ENCODE measurements around the gene NPAS3. TPM values are rescaled to one million over a fixed set of nuclear protein-coding genes. Genes with fewer than 3 reads are reported as not detected.

NPAS3 gene
- total and polyA plus RNA-seq, 2 donors = 1.0 to 1.2 TPM

- 100% methylated on average over 1 of the region's 1 CpG for WGBS
- no peak for DNase-seq (ENCODE audit: low read depth in 6 of 9, low spot score in 9 of 9)
- H3K4me1 ChIP-seq (ENCODE audit: control insufficient read depth in 2 of 2, insufficient read depth in 2 of 2, low read length in 2 of 2) = no peaks in the 10 kb centered on the region
Observed at GRCh38 chr14:33404964-33405574, 466.4 kb downstream of the NPAS3 start.

GRCh38 chr14:33406766-33407165, 468.1 kb downstream of the NPAS3 start:
- Histone ChIP-seq H3K27ac (ENCODE audit: low read depth in 1 of 2, low read length in 1 of 2) (no peak overlapping the region), H3K27me3 (ENCODE audit: control insufficient read depth in 2 of 2, insufficient read depth in 1 of 2, low read length in 1 of 2) (no peaks in the 10 kb centered on the region), H3K9me3 (ENCODE audit: control insufficient read depth in 2 of 2, insufficient read depth in 1 of 2, low read length in 1 of 2) (no peaks in the 10 kb centered on the region), H3K36me3 (ENCODE audit: control insufficient read depth in 2 of 2, insufficient read depth in 2 of 2, low read length in 1 of 2) (no peaks in the 10 kb centered on the region), H3K4me3 (ENCODE audit: low read length in 2 of 2) (no peak overlapping the region), H3K4me1 (ENCODE audit: control insufficient read depth in 2 of 2, insufficient read depth in 2 of 2, low read length in 2 of 2) (no peaks in the 10 kb centered on the region)
- WGBS = 96% methylated on average over 2 of the region's 2 CpGs
- DNase-seq (ENCODE audit: low read depth in 6 of 9, low spot score in 9 of 9) = no peak

More at GRCh38 chr14:33404964-33405574, 466.4 kb downstream of the NPAS3 start:
- Histone ChIP-seq H3K27me3 (ENCODE audit: control insufficient read depth in 2 of 2, insufficient read depth in 1 of 2, low read length in 1 of 2) (no peaks in the 10 kb centered on the region), H3K27ac (ENCODE audit: low read depth in 1 of 2, low read length in 1 of 2) (no peak overlapping the region), H3K9me3 (ENCODE audit: control insufficient read depth in 2 of 2, insufficient read depth in 1 of 2, low read length in 1 of 2) (no peaks in the 10 kb centered on the region), H3K4me3 (ENCODE audit: low read length in 2 of 2) (no peak overlapping the region), H3K36me3 (ENCODE audit: control insufficient read depth in 2 of 2, insufficient read depth in 2 of 2, low read length in 1 of 2) (no peaks in the 10 kb centered on the region)

- no peak for DNase-seq (ENCODE audit: low read depth in 6 of 9, low spot score in 9 of 9)
- no peaks in the 10 kb centered on the region for H3K4me1 ChIP-seq (ENCODE audit: control insufficient read depth in 2 of 2, insufficient read depth in 2 of 2, low read length in 2 of 2)
- H3K27me3 ChIP-seq (ENCODE audit: control insufficient read depth in 2 of 2, insufficient read depth in 1 of 2, low read length in 1 of 2) = no peaks in the 10 kb centered on the region
- H3K9me3 ChIP-seq (ENCODE audit: control insufficient read depth in 2 of 2, insufficient read depth in 1 of 2, low read length in 1 of 2) = no peaks in the 10 kb centered on the region
- 91% methylated on average over 2 of the region's 2 CpGs for WGBS
- H3K36me3 ChIP-seq (ENCODE audit: control insufficient read depth in 2 of 2, insufficient read depth in 2 of 2, low read length in 1 of 2) = no peaks in the 10 kb centered on the region
- H3K4me3 ChIP-seq (ENCODE audit: low read length in 2 of 2) = no peak overlapping the region
- H3K27ac ChIP-seq (ENCODE audit: low read depth in 1 of 2, low read length in 1 of 2) = no peak overlapping the region
Observed at GRCh38 chr14:33408291-33408690, 469.6 kb downstream of the NPAS3 start.

- Histone ChIP-seq H3K36me3 (ENCODE audit: control insufficient read depth in 2 of 2, insufficient read depth in 2 of 2, low read length in 1 of 2) (no peaks in the 10 kb centered on the region), H3K27me3 (ENCODE audit: control insufficient read depth in 2 of 2, insufficient read depth in 1 of 2, low read length in 1 of 2) (no peaks in the 10 kb centered on the region), H3K27ac (ENCODE audit: low read depth in 1 of 2, low read length in 1 of 2) (no peak overlapping the region), H3K9me3 (ENCODE audit: control insufficient read depth in 2 of 2, insufficient read depth in 1 of 2, low read length in 1 of 2) (no peaks in the 10 kb centered on the region), H3K4me3 (ENCODE audit: low read length in 2 of 2) (no peak overlapping the region), H3K4me1 (ENCODE audit: control insufficient read depth in 2 of 2, insufficient read depth in 2 of 2, low read length in 2 of 2) (no peaks in the 10 kb centered on the region)
- DNase-seq (ENCODE audit: low read depth in 6 of 9, low spot score in 9 of 9) = no peak
Observed at GRCh38 chr14:33412450-33412849, 473.8 kb downstream of the NPAS3 start.

- no peak for DNase-seq (ENCODE audit: low read depth in 6 of 9, low spot score in 9 of 9)
Observed at GRCh38 chr14:33413381-33413780, 474.7 kb downstream of the NPAS3 start.

GRCh38 chr14:33414041-33414440, 475.4 kb downstream of the NPAS3 start:
- Histone ChIP-seq H3K4me1 (ENCODE audit: control insufficient read depth in 2 of 2, insufficient read depth in 2 of 2, low read length in 2 of 2) (no peaks in the 10 kb centered on the region), H3K27me3 (ENCODE audit: control insufficient read depth in 2 of 2, insufficient read depth in 1 of 2, low read length in 1 of 2) (no peaks in the 10 kb centered on the region), H3K9me3 (ENCODE audit: control insufficient read depth in 2 of 2, insufficient read depth in 1 of 2, low read length in 1 of 2) (no peaks in the 10 kb centered on the region), H3K27ac (ENCODE audit: low read depth in 1 of 2, low read length in 1 of 2) (no peak overlapping the region), H3K36me3 (ENCODE audit: control insufficient read depth in 2 of 2, insufficient read depth in 2 of 2, low read length in 1 of 2) (no peaks in the 10 kb centered on the region), H3K4me3 (ENCODE audit: low read length in 2 of 2) (no peak overlapping the region)
- peak in 1 of 9 donors; percentile 28 for DNase-seq (ENCODE audit: low read depth in 6 of 9, low spot score in 9 of 9)
- WGBS = 15% methylated on average over 3 of the region's 3 CpGs

More at GRCh38 chr14:33413381-33413780, 474.7 kb downstream of the NPAS3 start:
- Histone ChIP-seq H3K4me1 (ENCODE audit: control insufficient read depth in 2 of 2, insufficient read depth in 2 of 2, low read length in 2 of 2) (no peaks in the 10 kb centered on the region), H3K9me3 (ENCODE audit: control insufficient read depth in 2 of 2, insufficient read depth in 1 of 2, low read length in 1 of 2) (no peaks in the 10 kb centered on the region), H3K27me3 (ENCODE audit: control insufficient read depth in 2 of 2, insufficient read depth in 1 of 2, low read length in 1 of 2) (no peaks in the 10 kb centered on the region), H3K36me3 (ENCODE audit: control insufficient read depth in 2 of 2, insufficient read depth in 2 of 2, low read length in 1 of 2) (no peaks in the 10 kb centered on the region), H3K4me3 (ENCODE audit: low read length in 2 of 2) (no peak overlapping the region), H3K27ac (ENCODE audit: low read depth in 1 of 2, low read length in 1 of 2) (no peak overlapping the region)
- WGBS = 46% methylated on average over 5 of the region's 5 CpGs

GRCh38 chr14:33420051-33420627, 481.5 kb downstream of the NPAS3 start:
- DNase-seq (ENCODE audit: low read depth in 6 of 9, low spot score in 9 of 9) = no peak
- 96% methylated on average over 1 of the region's 1 CpG for WGBS
- H3K4me3 ChIP-seq (ENCODE audit: low read length in 2 of 2) = no peak overlapping the region

GRCh38 chr14:33430414-33431035, 491.8 kb downstream of the NPAS3 start:
- Histone ChIP-seq H3K4me3 (ENCODE audit: low read length in 2 of 2) (no peak overlapping the region), H3K27me3 (ENCODE audit: control insufficient read depth in 2 of 2, insufficient read depth in 1 of 2, low read length in 1 of 2) (no peaks in the 10 kb centered on the region), H3K27ac (ENCODE audit: low read depth in 1 of 2, low read length in 1 of 2) (no peak overlapping the region), H3K36me3 (ENCODE audit: control insufficient read depth in 2 of 2, insufficient read depth in 2 of 2, low read length in 1 of 2) (no peaks in the 10 kb centered on the region), H3K9me3 (ENCODE audit: control insufficient read depth in 2 of 2, insufficient read depth in 1 of 2, low read length in 1 of 2) (no peaks in the 10 kb centered on the region), H3K4me1 (ENCODE audit: control insufficient read depth in 2 of 2, insufficient read depth in 2 of 2, low read length in 2 of 2) (no peaks in the 10 kb centered on the region)
- 95% methylated on average over 7 of the region's 7 CpGs for whole genome bisulfite sequencing
- DNase-seq (ENCODE audit: low read depth in 6 of 9, low spot score in 9 of 9) = no peak

More at GRCh38 chr14:33420051-33420627, 481.5 kb downstream of the NPAS3 start:
- Histone ChIP-seq H3K4me1 (ENCODE audit: control insufficient read depth in 2 of 2, insufficient read depth in 2 of 2, low read length in 2 of 2) (no peaks in the 10 kb centered on the region), H3K9me3 (ENCODE audit: control insufficient read depth in 2 of 2, insufficient read depth in 1 of 2, low read length in 1 of 2) (no peaks in the 10 kb centered on the region), H3K27ac (ENCODE audit: low read depth in 1 of 2, low read length in 1 of 2) (no peak overlapping the region), H3K36me3 (ENCODE audit: control insufficient read depth in 2 of 2, insufficient read depth in 2 of 2, low read length in 1 of 2) (no peaks in the 10 kb centered on the region), H3K27me3 (ENCODE audit: control insufficient read depth in 2 of 2, insufficient read depth in 1 of 2, low read length in 1 of 2) (no peaks in the 10 kb centered on the region)

- Histone ChIP-seq H3K4me1 (ENCODE audit: control insufficient read depth in 2 of 2, insufficient read depth in 2 of 2, low read length in 2 of 2) (no peaks in the 10 kb centered on the region), H3K27ac (ENCODE audit: low read depth in 1 of 2, low read length in 1 of 2) (no peak overlapping the region), H3K36me3 (ENCODE audit: control insufficient read depth in 2 of 2, insufficient read depth in 2 of 2, low read length in 1 of 2) (no peaks in the 10 kb centered on the region), H3K9me3 (ENCODE audit: control insufficient read depth in 2 of 2, insufficient read depth in 1 of 2, low read length in 1 of 2) (no peaks in the 10 kb centered on the region), H3K4me3 (ENCODE audit: low read length in 2 of 2) (no peak overlapping the region), H3K27me3 (ENCODE audit: control insufficient read depth in 2 of 2, insufficient read depth in 1 of 2, low read length in 1 of 2) (no peaks in the 10 kb centered on the region)
- 56% methylated on average over 3 of the region's 3 CpGs for WGBS
- DNase-seq (ENCODE audit: low read depth in 6 of 9, low spot score in 9 of 9) = no peak
Observed at GRCh38 chr14:33432407-33433023, 493.8 kb downstream of the NPAS3 start.

All from thymus (tissue), 11 donors.